ENCODE data around the gene TBX15.

DNA sequence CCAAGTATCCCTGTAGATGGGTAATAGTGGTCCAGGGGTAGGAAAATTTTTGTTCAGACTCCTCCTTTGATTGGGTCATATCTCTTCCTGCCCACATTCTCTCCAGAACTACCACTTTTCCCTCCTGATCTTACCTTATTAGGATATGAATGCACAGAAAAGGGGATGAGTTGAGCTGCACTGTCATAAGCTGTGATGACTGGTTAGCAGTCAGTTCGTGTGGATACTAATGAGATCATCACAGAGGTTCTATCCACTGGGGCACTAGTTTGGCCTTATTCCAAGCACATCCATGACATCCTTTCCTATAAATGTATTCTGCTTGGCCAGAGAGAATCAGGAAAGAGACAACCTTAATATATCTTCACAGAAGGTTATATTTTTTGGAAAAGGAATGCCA is 22.1 kb upstream of the TBX15 start:
- TF ChIP-seq CTCF (IDR thresholded peaks at IDR 0.05): no peak
- TF ChIP-seq POLR2AphosphoS5 (IDR thresholded peaks at IDR 0.05): no peak
- no peak for TF ChIP-seq POLR2A (IDR thresholded peaks at IDR 0.05)
- no peak for TF ChIP-seq EP300 (IDR thresholded peaks at IDR 0.05)

Data from suprapubic skin (tissue), 4 donors.